HepG2 (cell line): ENCODE measurements around the gene VARS1. TPM values are rescaled to one million over a fixed set of nuclear protein-coding genes. Genes with fewer than 3 reads are reported as not detected.

Source experiments
- ATAC-seq: fragments of 200-7000 bp; cut with Tn5 transposase; 3 replicates; pipeline ENCODE4 v1.9.1; 2020; ENCODE audit warnings: mild to moderate bottlenecking, moderate library complexity
- BruUV-seq: library from RNA; stranded (reverse); fragments of 400-500 nt; replicated peaks from 2 replicates; lab custom pipeline; 2021; lab: Mats Ljungman, UMichigan
- CTCF ChIA-PET: fragments of 300-600 bp; formaldehyde crosslinking; extraction: SDS; loops from one replicate; lab custom pipeline; 2021; ENCODE audit warnings: low total read pairs, inconsistent platforms, low intra/inter-chr PET ratio; lab: Yijun Ruan, JAX
- POLR2A ChIA-PET: fragments of 350-600 bp; sonication (Branson Sonifier 250); formaldehyde crosslinking; loops from one replicate; lab custom pipeline; 2020; ENCODE audit warnings: antibody characterized with exemption, inconsistent platforms; lab: Yijun Ruan, JAX
- DNase-seq: peaks from one replicate; pipeline ENCODE4 v3.0.0-alpha.2; 2015; ENCODE audit warnings: low spot score
- FAIRE-seq: peaks from 3 replicates; lab custom pipeline; 2011; peaks lifted over from hg19 to GRCh38; lab: Jason Lieb, UNC
- H2AFZ ChIP-seq: one replicate; pipeline ENCODE4 v1.6.1; 2011; ENCODE audit warnings: low read length, inconsistent platforms
- H3K27ac ChIP-seq: fragments of 300-600 bp; 3 replicates; pipeline ENCODE4 v1.8.0; 2011; ENCODE audit warnings: mixed run types, mild to moderate bottlenecking, mixed read lengths, low read length, inconsistent platforms; ENCODE audit not compliant: insufficient read depth; ENCODE audit errors: extremely low read length
- H3K27me3 ChIP-seq, 2 experiments: fragments of 200-600 bp in 1 of 2; 2 replicates in 1 of 2; 3 replicates in 1 of 2; pipeline versions ENCODE4 v1.6.0 to v1.8.0; 2011; ENCODE audit warnings: low read length in 2 of 2, mild to moderate bottlenecking in 2 of 2, moderate library complexity in 2 of 2, inconsistent platforms in 1 of 2; ENCODE audit not compliant: insufficient read depth in 2 of 2, control insufficient read depth in 1 of 2
- H3K36me3 ChIP-seq, 2 experiments: fragments of 200-600 bp in 1 of 2; replicated peaks in 1 of 2; 2 replicates in 1 of 2; 3 replicates in 1 of 2; pipeline versions ENCODE4 v1.5.1 to v1.8.0; 2011; ENCODE audit warnings: low read length in 2 of 2, inconsistent platforms in 1 of 2; ENCODE audit not compliant: insufficient read depth in 2 of 2, control insufficient read depth in 1 of 2
- H3K4me1 ChIP-seq: 2 replicates; pipeline ENCODE4 v1.5.1; 2012; ENCODE audit warnings: low read length, inconsistent platforms; ENCODE audit not compliant: insufficient read depth
- H3K4me2 ChIP-seq: 2 replicates; pipeline ENCODE4 v1.6.0; 2011; ENCODE audit warnings: low read depth, low read length, inconsistent platforms
- H3K4me3 ChIP-seq, 3 experiments: fragments of 200-600 bp in 1 of 3; sonication (generic), shearing (Covaris generic) in 1 of 3; replicated peaks in 1 of 3; 2 replicates each; pipeline ENCODE4 v1.5.1; 2011 to 2016; ENCODE audit warnings: low read length in 3 of 3, inconsistent platforms in 2 of 3, low read depth in 2 of 3, mild to moderate bottlenecking in 2 of 3, control low read depth in 1 of 3, mixed read lengths in 1 of 3; ENCODE audit not compliant: insufficient read depth in 1 of 3
- H3K79me2 ChIP-seq: one replicate; pipeline ENCODE4 v1.6.1; 2011; ENCODE audit warnings: low read length, inconsistent platforms; ENCODE audit not compliant: insufficient read depth
- H3K9ac ChIP-seq: 2 replicates; pipeline ENCODE4 v1.6.0; 2011; ENCODE audit warnings: mild to moderate bottlenecking, low read depth, low read length, inconsistent platforms; ENCODE audit not compliant: insufficient read depth
- H3K9me3 ChIP-seq: 2 replicates; pipeline ENCODE4 v1.5.1; 2012; ENCODE audit warnings: mild to moderate bottlenecking, low read length
- H4K20me1 ChIP-seq: 2 replicates; pipeline ENCODE4 v1.6.0; 2011; ENCODE audit warnings: inconsistent platforms, mild to moderate bottlenecking, low read length, moderate library complexity; ENCODE audit not compliant: insufficient read depth
- EED ChIP-seq: sonication (generic); formaldehyde crosslinking; IDR thresholded peaks from 2 replicates; pipeline ENCODE4 v1.5.0; 2020; ENCODE audit warnings: mild to moderate bottlenecking, missing genetic modification reagents
- GLMP ChIP-seq: sonication (generic); formaldehyde crosslinking; IDR thresholded peaks from 2 replicates; pipeline ENCODE4 v1.9.0; 2021; ENCODE audit warnings: missing genetic modification reagents, mild to moderate bottlenecking, borderline replicate concordance
- HIC2 ChIP-seq: sonication (generic); formaldehyde crosslinking; IDR thresholded peaks from 2 replicates; pipeline ENCODE4 v1.9.0; 2022; ENCODE audit warnings: low read depth, missing genetic modification reagents
- HOXA7 ChIP-seq: sonication (generic); formaldehyde crosslinking; IDR thresholded peaks from 2 replicates; pipeline ENCODE4 v1.8.1; 2022; ENCODE audit warnings: mild to moderate bottlenecking, missing genetic modification reagents, moderate library complexity
- MBNL3 ChIP-seq: fragments of 250-450 bp; sonication (Bioruptor Pico); conservative IDR thresholded peaks from 2 replicates; pipeline ENCODE4 v1.8.0; 2022; ENCODE audit warnings: mild to moderate bottlenecking, inconsistent platforms
- MED13 ChIP-seq: sonication (generic); formaldehyde crosslinking; IDR thresholded peaks from 2 replicates; pipeline ENCODE4 v1.5.0; 2020; ENCODE audit warnings: missing genetic modification reagents
- MIXL1 ChIP-seq: IDR thresholded peaks from 2 replicates; pipeline ENCODE4 v1.6.1; 2016
- MLX ChIP-seq: IDR thresholded peaks from 2 replicates; pipeline ENCODE4 v1.6.1; 2016
- MTA3 ChIP-seq: sonication (generic); formaldehyde crosslinking; IDR thresholded peaks from 2 replicates; pipeline ENCODE4 v1.4.0; 2020; ENCODE audit warnings: missing genetic modification reagents
- NONO ChIP-seq, 2 experiments: fragments of 450-650 bp in 1 of 2; sonication (generic) in 1 of 2; formaldehyde crosslinking in 1 of 2; IDR thresholded peaks in 1 of 2; conservative IDR thresholded peaks in 1 of 2; 2 replicates each; pipeline versions ENCODE4 v1.6.1 to v1.8.0; 2017 to 2022; ENCODE audit warnings: mild to moderate bottlenecking in 1 of 2, missing genetic modification reagents in 1 of 2, moderate library complexity in 1 of 2
- NR2C2 ChIP-seq: sonication (generic); formaldehyde crosslinking; IDR thresholded peaks from 2 replicates; pipeline ENCODE4 v1.4.0; 2020; ENCODE audit warnings: missing genetic modification reagents, mild to moderate bottlenecking, moderate library complexity, borderline replicate concordance
- SPEN ChIP-seq: sonication (generic); formaldehyde crosslinking; IDR thresholded peaks from 2 replicates; pipeline ENCODE4 v1.5.1; 2020; ENCODE audit warnings: low read depth, mild to moderate bottlenecking, missing genetic modification reagents
- SRSF9 ChIP-seq: fragments of 200-400 bp; formaldehyde crosslinking; IDR thresholded peaks from 2 replicates; pipeline ENCODE4 v1.6.1; 2018; ENCODE audit warnings: borderline replicate concordance, mild to moderate bottlenecking, low read depth, low read length; ENCODE audit not compliant: insufficient read depth, poor library complexity, severe bottlenecking
- TBL1XR1 ChIP-seq: fragments of 150-350 bp; IDR thresholded peaks from 2 replicates; pipeline ENCODE4 v1.6.1; 2014; ENCODE audit warnings: borderline replicate concordance, low read length; ENCODE audit not compliant: partially characterized antibody
- TCF12 ChIP-seq, 2 experiments: fragments of 450-650 bp in 1 of 2; sonication (generic) in 1 of 2; formaldehyde crosslinking in 1 of 2; IDR thresholded peaks; 2 replicates each; pipeline versions ENCODE4 v1.6.1 to v1.8.0; 2017 to 2022; ENCODE audit warnings: antibody characterized with exemption in 1 of 2, mild to moderate bottlenecking in 1 of 2, missing genetic modification reagents in 1 of 2, moderate library complexity in 1 of 2
- TOPORS ChIP-seq: sonication (generic); formaldehyde crosslinking; IDR thresholded peaks from 2 replicates; pipeline ENCODE4 v1.8.0; 2023; ENCODE audit warnings: mild to moderate bottlenecking, missing genetic modification reagents
- ZC3H4 ChIP-seq: sonication (generic); formaldehyde crosslinking; IDR thresholded peaks from 2 replicates; pipeline ENCODE4 v1.4.0; 2020; ENCODE audit warnings: missing genetic modification reagents, borderline replicate concordance
- ZNF296 ChIP-seq: sonication (generic); formaldehyde crosslinking; conservative IDR thresholded peaks from 2 replicates; pipeline ENCODE4 v1.5.0; 2020; ENCODE audit warnings: mild to moderate bottlenecking, missing genetic modification reagents
- ZNF556 ChIP-seq: sonication (generic); formaldehyde crosslinking; IDR thresholded peaks from 2 replicates; pipeline ENCODE4 v1.4.0; 2020; ENCODE audit warnings: mild to moderate bottlenecking, missing genetic modification reagents, borderline replicate concordance
- ZNF713 ChIP-seq: sonication (generic); formaldehyde crosslinking; IDR thresholded peaks from 2 replicates; pipeline ENCODE4 v1.4.0; 2020; ENCODE audit warnings: mild to moderate bottlenecking, missing genetic modification reagents
- ZNF724P ChIP-seq: sonication (generic); formaldehyde crosslinking; IDR thresholded peaks from 2 replicates; pipeline ENCODE4 v1.8.0; 2022; ENCODE audit warnings: missing genetic modification reagents, borderline replicate concordance
- ZNF749 ChIP-seq: sonication (generic); formaldehyde crosslinking; IDR thresholded peaks from 2 replicates; pipeline ENCODE4 v1.8.0; 2022; ENCODE audit warnings: mild to moderate bottlenecking, missing genetic modification reagents, moderate library complexity, borderline replicate concordance
- ZSCAN31 ChIP-seq: sonication (generic); formaldehyde crosslinking; IDR thresholded peaks from 2 replicates; pipeline ENCODE4 v1.5.0; 2020; ENCODE audit warnings: low read depth, mild to moderate bottlenecking, missing genetic modification reagents
- in situ Hi-C: cut with HindIII; loops from 2 replicates; pipeline ENCODE4 v1.10.0; 2017; ENCODE audit warnings: low pct_unique_long_range_greater_than_20kb; ENCODE audit not compliant: extremely low pct_ligation_motif_present
- intact Hi-C: fragments of 100-400 bp; cut with micrococcal nuclease; formaldehyde crosslinking; loops from one replicate; pipeline ENCODE4 v1.10.0; 2022; ENCODE audit not compliant: unreplicated experiment
- polyA plus RNA-seq, 8 experiments: library from polyadenylated mRNA; depleted of rRNA in 3 of 8; stranded (reverse) in 7 of 8; unstranded in 1 of 8; fragments of >200 nt; fragmentation: Illumina TruSeq in 4 of 8; extraction: Trizol in 4 of 8; gene quantifications; 2 replicates each; pipeline versions ENCODE4 v1.2.1 to v1.2.3, GENCODE V29; 2011 to 2016; ENCODE audit warnings: low read depth in 4 of 8, missing spikeins in 1 of 8, mixed read lengths in 1 of 8; ENCODE audit not compliant: insufficient read depth in 1 of 8
- total RNA-seq, 5 experiments: library from RNA; depleted of rRNA; stranded (reverse); fragments of >200 nt; fragmentation: Illumina TruSeq; extraction: Trizol; gene quantifications; 2 replicates each; pipeline ENCODE4 v1.2.3, GENCODE V29; 2016; ENCODE audit warnings: low read depth in 1 of 5

The VARS1 gene
- total and polyA plus RNA-seq, 2 of the 13 experiments (the other 11 are each of a cell fraction or from before 2014, with no cell fraction given), result 14.7 to 56.1 TPM

- intact Hi-C loops, result no loop called here
- Histone ChIP-seq H3K36me3 (no peaks in the 10 kb centered on the region), H3K4me3 (peak overlapping the region in 2 of 3 experiments; percentile 19 to 45; a peak in 3 of 6 replicates), H3K4me1 (peaks cover 46% of the 10 kb centered on the region), H3K9ac (peak overlapping the region; percentile 66), H3K9me3 (no peaks in the 10 kb centered on the region), H3K27ac (peak overlapping the region; percentile 86), H4K20me1 (no peaks in the 10 kb centered on the region), H3K4me2 (peak overlapping the region; percentile 76), H2AFZ (no peak overlapping the region), H3K79me2 (peaks cover 27% of the 10 kb centered on the region), H3K27me3 (no peaks in the 10 kb centered on the region)
- no peak for FAIRE-seq
- peak; percentile 76 for DNase-seq
- in situ Hi-C loops, result no loop called here
- CTCF ChIA-PET, result no interaction called here
- no TSS peak for BruUV-seq
- ATAC-seq, result peak; percentile 42
- POLR2A ChIA-PET, result interaction anchor here (0.7 to 6.9 kb wide), 15 partner anchors 12 to 168 kb away, joined by 3 to 66 read pairs (median 4); partner anchors contain the start of genes APOM, LSM2, VARS1 and VWA7
- no peak for TF ChIP-seq ZSCAN31 (CRISPR knock-in tag)
- TF ChIP-seq ZNF296, result no peak
- TF ChIP-seq MBNL3 (CRISPR knock-in tag), result no peak
- no peak for TF ChIP-seq ZNF724P (CRISPR knock-in tag)
- no peak for TF ChIP-seq HOXA7
- no peak for TF ChIP-seq SRSF9
- TF ChIP-seq EED (CRISPR knock-in tag), result no peak
- no peak for TF ChIP-seq SPEN (CRISPR knock-in tag)
- TF ChIP-seq NR2C2, result no peak; the same call in none of the 2 replicates
- no peak for TF ChIP-seq ZNF713 (CRISPR knock-in tag)
- no peak for TF ChIP-seq NONO (IDR thresholded peaks at IDR 0.05)
- TF ChIP-seq NONO (CRISPR knock-in tag; conservative IDR thresholded peaks at IDR 0.05), result no peak
- no peak for TF ChIP-seq ZNF556 (CRISPR knock-in tag)
- TF ChIP-seq TOPORS (CRISPR knock-in tag), result no peak
- no peak for TF ChIP-seq MTA3
- TF ChIP-seq ZNF749 (CRISPR knock-in tag), result no peak
- no peak for TF ChIP-seq GLMP (CRISPR knock-in tag)
- TF ChIP-seq TCF12 (IDR thresholded peaks at IDR 0.05), result no peak
- TF ChIP-seq TCF12 (CRISPR knock-in tag; IDR thresholded peaks at IDR 0.05), result no peak
- TF ChIP-seq TBL1XR1, result no peak
- TF ChIP-seq MED13 (CRISPR knock-in tag), result no peak
- TF ChIP-seq HIC2 (CRISPR knock-in tag), result no peak
- no peak for TF ChIP-seq ZC3H4 (CRISPR knock-in tag)
- 0 out of 2 replicates have a peak, but pooled peaks have one; percentile 3 for TF ChIP-seq MLX
- 0 out of 2 replicates have a peak, but pooled peaks have one; percentile 5 for TF ChIP-seq MIXL1 (CRISPR knock-in tag)
Observed at GRCh38 chr6:31819871-31820299, 24.3 kb upstream of the VARS1 start.
